ENCODE measurements around the gene PDE4B.
"Not testable (repeated sequence)": the region's sequence is repeated elsewhere in the genome, so short reads cannot be mapped to it uniquely, and the experiment has no call there.

The PDE4B gene

DNA sequence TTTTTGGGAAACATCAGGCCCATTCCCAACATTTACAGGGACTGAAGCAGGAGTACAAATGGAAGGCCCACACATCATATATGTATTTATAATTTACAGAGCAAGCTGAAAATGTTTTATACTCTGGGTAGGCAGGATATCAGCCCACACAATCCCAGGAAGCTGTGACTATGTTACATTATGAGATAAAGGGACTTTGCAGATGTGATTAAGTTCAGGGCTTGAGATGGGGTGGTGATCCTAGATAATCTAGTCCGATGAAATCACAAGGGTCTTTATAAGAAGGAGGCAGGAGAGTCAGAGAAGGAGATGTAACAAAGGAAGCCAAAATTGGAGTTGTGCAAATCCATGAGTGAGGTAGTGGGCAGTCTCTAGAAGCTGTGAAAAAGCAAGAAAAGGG is 160.5 kb downstream of the PDE4B start:
- no peak for DNase-seq (ENCODE audit: low read depth)

DNA sequence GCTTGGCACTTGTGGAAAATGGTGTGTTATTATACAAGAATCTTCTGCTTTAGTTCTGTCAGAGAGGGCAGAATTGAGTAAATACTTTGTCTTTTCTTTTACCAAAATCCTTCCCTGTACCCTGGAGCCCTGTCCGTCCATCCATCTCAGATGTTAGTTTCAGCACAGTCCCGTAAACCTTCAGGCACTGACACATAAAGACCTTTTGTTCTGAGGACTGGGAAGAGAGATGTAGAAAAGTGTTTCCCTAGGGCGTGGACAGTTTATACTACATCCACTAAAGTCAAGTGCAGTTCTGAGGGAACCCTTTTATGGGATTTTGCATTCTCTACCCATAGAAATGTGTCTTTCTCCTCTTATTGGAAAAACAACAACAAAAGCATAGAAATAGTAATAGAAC is 162.4 kb downstream of the PDE4B start:
- DNase-seq (ENCODE audit: low read depth), result no peak

GRCh38 chr1:65955503-65955902 is 162.8 kb downstream of the PDE4B start:
- DNase-seq (ENCODE audit: low read depth), result no peak

DNA sequence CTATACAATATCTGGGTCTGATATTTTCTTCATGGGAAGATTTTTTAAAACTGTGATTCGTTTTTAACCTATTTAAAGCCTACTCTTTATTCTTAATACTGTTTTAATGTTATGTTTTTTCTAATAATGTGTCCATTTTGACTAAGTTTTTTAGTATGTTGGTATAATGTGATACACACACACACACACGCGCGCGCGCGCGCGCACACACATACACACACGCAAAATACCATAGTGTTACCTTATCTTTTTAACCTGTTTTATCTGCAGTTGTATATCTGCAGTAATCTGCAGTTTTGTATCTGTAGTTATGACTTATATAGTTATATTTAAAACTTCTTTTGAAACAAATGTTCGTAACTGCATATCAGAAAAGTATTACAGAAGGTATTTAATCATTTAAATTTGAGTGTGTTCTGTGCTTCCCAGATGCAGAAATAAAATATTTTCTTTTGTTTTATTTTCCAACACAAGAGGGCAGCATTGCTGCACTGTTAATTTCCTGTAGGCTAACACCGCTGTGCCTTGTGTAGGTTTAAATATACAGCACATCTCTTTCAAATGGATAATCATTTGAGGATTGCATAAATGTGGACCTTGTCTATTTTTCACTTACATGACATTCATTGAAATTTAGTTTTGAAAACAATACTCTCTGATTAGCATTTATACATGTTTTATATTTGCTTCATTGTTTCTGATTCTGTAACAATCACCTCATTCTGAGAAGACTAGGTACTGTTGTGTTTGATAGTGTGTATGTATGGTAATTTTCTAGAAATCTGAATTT is 166.1 kb downstream of the PDE4B start:
- peak; percentile 12 for DNase-seq (ENCODE audit: low read depth)

DNA sequence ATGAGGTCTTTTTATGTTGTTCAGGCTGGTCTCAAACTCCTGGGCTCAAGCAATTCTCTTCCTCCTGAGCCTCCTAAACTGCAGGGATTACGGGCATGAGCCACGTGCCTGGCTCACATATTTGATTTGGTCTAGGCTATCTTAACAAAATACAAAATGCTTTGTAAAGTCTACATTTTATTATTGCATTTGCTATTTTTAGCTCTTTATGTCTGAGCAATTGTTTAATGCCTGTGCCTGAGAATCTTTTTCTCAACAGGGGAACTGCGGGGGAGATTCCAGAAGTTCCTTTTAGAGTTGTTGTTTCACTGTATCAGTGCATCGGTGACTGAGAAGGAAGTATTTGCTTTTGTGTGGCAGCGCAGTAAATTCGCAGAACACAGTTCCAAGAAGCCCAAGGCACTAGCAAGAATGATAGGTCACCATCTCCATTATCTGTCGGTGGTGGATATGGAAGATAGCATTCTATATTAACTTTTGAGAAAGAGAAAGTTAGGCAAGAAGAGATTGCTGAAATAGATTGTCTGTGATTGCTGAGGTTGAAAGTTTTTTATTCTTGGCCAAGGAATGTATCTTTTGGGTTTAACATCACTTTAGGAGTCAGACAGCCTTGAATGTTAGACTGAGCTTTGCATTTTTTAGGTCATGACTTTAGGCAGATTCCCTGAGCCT is 167.3 kb downstream of the PDE4B start:
- DNase-seq (ENCODE audit: low read depth), result no peak

GRCh38 chr1:65963156-65963888 is 170.6 kb downstream of the PDE4B start:
- no peak for DNase-seq (ENCODE audit: low read depth)

GRCh38 chr1:65964123-65964522 is 171.4 kb downstream of the PDE4B start:
- DNase-seq (ENCODE audit: low read depth), result no peak

DNA sequence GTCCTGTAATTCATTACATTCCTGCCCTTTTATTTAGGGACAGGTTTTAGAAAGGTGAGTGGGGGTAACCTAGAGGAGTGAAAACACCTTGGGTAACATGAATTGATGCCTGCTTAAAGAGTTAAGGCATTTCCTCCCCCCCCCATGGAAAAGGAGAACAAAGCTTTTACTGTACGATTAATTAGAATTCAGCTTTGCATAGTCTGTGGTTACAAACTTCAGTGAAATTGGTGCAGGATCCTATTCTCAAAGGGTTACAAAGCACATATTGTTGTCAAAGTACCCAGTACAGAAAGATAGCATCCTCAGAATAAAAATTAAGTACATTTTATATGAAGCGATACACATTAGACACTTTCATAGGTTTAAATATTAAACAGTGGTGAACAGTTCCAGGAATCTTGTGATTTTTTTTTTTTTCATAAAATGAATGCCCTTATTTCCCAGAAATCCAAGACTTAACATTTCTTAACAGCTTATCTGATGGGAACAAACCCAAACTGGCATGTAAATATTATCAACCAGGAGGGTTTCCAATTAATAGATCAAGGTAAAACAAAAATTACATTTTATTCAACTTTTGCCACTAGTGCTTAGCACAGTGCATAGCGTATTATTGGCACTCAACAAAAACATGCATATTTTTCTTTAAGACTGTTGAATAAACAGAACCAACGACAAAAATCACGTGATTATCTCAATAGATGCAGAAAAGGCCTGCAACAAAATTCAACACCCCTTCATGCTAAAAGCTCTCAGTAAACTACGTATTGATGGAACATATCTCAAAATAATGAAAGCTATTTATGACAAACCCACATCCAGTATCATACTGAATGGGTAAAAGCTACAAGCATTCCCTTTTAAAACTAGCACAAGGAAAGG is 172.7 kb downstream of the PDE4B start:
- no peak for DNase-seq (ENCODE audit: low read depth)

DNA sequence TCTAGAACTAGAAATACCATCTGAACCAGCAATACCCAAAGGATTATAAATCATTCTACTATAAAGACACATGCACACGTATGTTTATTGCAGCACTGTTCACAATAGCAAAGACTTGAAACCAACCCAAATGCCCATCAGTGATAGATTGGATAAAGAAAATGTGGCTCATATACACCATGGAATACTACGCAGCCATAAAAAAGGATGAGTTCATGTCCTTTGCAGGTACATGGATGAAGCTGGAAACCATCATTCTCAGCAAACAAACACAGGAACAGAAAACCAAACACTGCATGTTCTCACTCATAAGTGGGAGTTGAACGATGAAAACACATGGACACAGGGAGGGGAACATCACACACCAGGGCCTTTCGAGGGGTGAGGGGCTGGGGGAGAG is 174.8 kb downstream of the PDE4B start:
- DNase-seq (ENCODE audit: low read depth), result not testable (repeated sequence)

DNA sequence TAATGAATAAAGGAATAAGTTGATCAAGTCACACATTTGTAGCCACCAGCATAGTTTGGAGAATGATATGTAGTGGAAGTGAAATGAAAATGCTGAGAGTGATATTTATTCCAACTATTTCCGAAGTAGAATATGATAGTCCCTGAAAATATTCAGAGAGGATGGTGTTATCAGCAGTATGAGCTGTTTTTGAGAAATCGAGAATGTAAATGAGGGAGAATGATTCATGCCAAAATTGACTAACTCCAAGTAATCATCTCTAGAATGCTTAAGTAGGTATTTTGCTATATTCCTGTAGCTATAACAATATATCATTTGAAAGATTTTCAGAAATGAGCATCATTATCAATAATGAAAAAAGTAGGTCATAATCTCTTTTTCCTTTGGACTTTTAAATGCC is 178.9 kb downstream of the PDE4B start:
- DNase-seq (ENCODE audit: low read depth), result no peak

DNA sequence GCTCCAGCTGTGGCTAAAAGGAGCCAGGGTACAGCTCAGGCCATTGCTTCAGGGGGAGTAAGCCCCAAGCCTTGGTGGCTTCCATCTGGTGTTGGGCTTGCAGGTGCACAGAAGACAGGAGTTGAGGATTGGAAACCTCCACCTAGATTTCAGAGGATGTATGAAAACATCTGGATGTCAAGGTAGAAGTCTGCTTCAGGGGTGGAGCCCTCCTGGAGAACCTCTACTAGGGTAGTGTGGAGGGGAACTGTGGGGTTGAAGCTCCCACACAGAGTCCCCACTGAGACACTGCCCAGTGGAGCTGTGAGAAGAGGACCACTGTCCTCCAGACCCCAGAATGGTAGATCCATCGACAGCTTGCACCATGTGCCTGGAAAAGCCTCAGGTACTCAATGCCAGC is 183.0 kb downstream of the PDE4B start:
- DNase-seq (ENCODE audit: low read depth), result no peak

DNA sequence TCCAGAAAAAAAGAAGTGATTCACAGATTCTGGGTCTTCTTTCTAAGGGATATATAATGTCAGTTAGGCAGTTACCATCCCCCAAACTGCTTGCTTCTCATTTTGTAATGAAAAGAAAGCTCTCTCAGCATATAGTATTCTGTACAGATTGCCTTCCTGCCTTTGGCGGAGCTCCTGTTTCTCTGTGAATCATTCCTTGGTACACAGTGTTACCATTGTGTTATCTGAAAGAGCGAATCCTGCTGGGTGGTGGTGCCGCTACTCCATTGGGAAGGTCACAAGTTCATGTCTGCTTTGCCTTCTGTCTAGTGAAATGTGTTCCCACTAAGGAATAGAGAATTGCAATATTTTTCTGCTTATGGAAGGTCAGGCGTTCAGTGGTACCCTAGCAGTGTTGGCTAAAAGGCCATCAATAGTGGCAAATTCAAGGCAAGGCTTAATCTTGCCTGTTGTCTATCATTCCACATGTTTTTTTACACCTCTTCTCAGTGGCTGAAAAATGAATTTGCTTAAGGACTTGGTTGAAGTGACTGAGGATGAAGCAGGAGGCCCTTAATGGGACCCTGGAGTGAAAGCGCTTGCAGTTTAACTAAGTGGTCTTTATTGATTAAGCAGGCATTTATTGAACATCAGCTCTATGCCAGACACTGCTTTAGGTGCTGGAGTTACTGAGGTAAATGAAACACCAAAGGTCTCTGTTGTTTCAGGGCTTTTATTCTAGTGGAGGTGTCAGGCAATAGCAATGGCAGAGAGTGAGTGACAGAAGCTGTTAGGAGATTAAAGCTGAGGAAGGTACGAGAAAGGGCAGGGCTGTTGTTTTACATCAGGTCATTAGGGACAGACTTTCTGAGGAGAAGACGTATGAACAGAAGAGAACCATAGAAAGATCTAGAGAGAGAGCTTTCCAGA is 186.7 kb downstream of the PDE4B start:
- DNase-seq (ENCODE audit: low read depth), result no peak

DNA sequence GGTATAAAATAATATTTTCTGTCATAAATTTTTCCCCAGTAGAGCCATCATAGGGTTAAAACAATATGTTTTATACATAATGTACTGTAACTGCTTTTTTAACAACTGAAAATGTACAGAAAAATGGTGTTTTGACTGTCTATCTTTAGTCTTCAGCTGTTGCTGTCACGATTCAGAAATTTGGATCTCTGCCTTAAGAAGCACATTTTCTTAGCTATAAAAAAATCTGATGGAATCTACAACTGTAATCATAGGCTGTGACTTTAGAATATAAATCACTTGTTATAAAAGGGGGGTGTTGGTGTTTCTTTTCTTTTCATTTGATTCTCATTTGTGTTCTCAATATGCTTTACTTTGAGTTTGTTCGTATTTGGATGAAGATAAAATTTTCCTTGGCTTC is 187.5 kb downstream of the PDE4B start:
- DNase-seq (ENCODE audit: low read depth), result no peak

GRCh38 chr1:65983500-65983899 is 190.8 kb downstream of the PDE4B start:
- no peak for DNase-seq (ENCODE audit: low read depth)

GRCh38 chr1:65985393-65986066 is 192.8 kb downstream of the PDE4B start:
- no peak for DNase-seq (ENCODE audit: low read depth)

GRCh38 chr1:65986146-65986545 is 193.5 kb downstream of the PDE4B start:
- DNase-seq (ENCODE audit: low read depth), result no peak

DNA sequence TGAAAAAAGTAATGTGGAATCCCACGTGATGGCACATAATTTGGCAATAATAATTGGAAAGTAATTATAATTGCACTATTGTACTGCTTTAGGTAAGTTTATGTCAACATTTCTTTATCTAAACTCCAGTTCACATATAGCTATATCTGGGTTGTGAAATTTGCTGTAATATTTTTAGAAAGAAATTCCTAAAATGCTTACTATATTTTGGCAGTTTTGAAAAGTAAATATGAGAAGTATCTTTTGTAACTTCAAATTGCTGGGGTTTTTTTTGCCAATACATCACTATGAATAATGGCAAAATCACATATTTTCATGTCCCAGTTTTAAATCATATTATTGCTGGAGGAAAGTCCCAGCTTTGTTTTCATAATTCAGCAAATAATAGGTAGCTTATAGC is 197.5 kb downstream of the PDE4B start:
- DNase-seq (ENCODE audit: low read depth), result no peak

DNA sequence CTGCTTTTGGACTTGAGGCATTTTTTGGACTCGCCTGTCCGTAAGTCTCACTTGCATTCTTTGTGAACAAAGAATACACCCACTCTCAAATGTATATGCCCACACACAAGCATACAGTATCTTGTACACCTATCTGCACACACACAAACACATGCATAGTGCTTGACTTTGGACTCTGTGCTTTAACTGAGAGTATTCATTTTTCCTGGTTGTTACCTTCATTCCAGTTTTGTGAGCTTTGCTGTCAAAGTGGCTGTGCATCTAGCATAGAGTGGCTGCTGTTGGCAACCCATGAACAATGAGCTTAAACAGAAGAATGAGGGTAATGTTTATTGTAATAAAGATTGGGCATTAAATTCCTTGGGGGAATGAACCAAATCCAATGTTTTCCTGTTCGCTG is 199.0 kb downstream of the PDE4B start:
- DNase-seq (ENCODE audit: low read depth), result no peak

GRCh38 chr1:65992165-65992821 is 199.6 kb downstream of the PDE4B start:
- DNase-seq (ENCODE audit: low read depth), result no peak

DNA sequence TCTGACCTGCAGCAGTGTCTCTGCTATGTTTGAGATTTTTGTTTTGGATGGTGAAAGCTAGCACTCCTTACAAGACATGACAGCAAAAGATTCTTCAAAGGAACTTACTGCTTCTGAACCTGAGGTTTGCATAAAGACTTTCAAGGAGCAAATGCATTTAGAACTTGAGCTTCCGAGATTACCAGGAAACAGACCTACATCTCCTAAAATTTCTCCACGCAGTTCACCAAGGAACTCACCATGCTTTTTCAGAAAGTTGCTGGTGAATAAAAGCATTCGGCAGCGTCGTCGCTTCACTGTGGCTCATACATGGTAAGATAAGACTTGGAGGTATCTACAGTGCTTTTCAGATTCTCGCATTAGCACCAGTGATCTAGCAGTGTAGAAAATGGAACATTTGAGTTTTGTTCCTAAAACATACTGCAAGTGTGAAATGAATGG is 200.2 kb downstream of the PDE4B start:
- DNase-seq (ENCODE audit: low read depth), result no peak
